Measurements from ENCODE around the gene NME1. TPM values are rescaled to one million over a fixed set of nuclear protein-coding genes. Genes with fewer than 3 reads are reported as not detected.

The NME1 gene
- total RNA-seq, 2 experiments from 2014 or later: 11.0 to 15.6 TPM

GRCh38 chr17:51135956-51136355, 17.4 kb upstream of the NME1 start:
- DNase-seq (no peak), ATAC-seq (ENCODE audit: poor library complexity) (no peak)
- no peak overlapping the region for H3K27ac Mint-ChIP-seq
- H3K36me3 Mint-ChIP-seq (ENCODE audit: low read depth): no peaks in the 10 kb centered on the region
- H3K4me3 Mint-ChIP-seq: no peak overlapping the region
- no peaks in the 10 kb centered on the region for H3K27me3 Mint-ChIP-seq
- ChIA-PET POLR2A (no interaction called here), CTCF (interaction anchor here (0.6 kb wide), 1 partner anchor 52 kb away, joined by 4 read pairs; no protein-coding TSS in a partner anchor)
- no peak for TF ChIP-seq CTCF (IDR thresholded peaks at IDR 0.05)
- Histone ChIP-seq H3K27me3 (ENCODE audit: control insufficient read depth in 1 of 2, insufficient read depth in 2 of 2, low read length in 2 of 2) (no peaks in the 10 kb centered on the region), H3K4me1 (ENCODE audit: insufficient read depth, low read length) (no peaks in the 10 kb centered on the region), H3K4me3 (ENCODE audit: low read length) (no peak overlapping the region), H3K9me3 (ENCODE audit: control insufficient read depth in 1 of 2, insufficient read depth in 1 of 2, low read length in 2 of 2) (no peaks in the 10 kb centered on the region), H3K27ac (ENCODE audit: low read depth in 1 of 2, low read length in 2 of 2) (no peak overlapping the region), H3K36me3 (ENCODE audit: insufficient read depth, low read length) (no peaks in the 10 kb centered on the region)
- H3K4me1 Mint-ChIP-seq (ENCODE audit: low read depth): no peaks in the 10 kb centered on the region
- H3K9me3 Mint-ChIP-seq: no peaks in the 10 kb centered on the region
- intact Hi-C loops (cut with DNase I, micrococcal nuclease): no loop called here

GRCh38 chr17:51142597-51142996, 10.8 kb upstream of the NME1 start:
- Mint-ChIP-seq H3K36me3 (ENCODE audit: low read depth) (no peaks in the 10 kb centered on the region), H3K9me3 (no peaks in the 10 kb centered on the region), H3K4me1 (ENCODE audit: low read depth) (no peaks in the 10 kb centered on the region), H3K4me3 (no peak overlapping the region), H3K27ac (no peak overlapping the region), H3K27me3 (no peaks in the 10 kb centered on the region)
- no peaks in the 10 kb centered on the region for H3K9me3 ChIP-seq (ENCODE audit: control insufficient read depth in 1 of 2, insufficient read depth in 1 of 2, low read length in 2 of 2)
- no peak for DNase-seq
- TF ChIP-seq CTCF (IDR thresholded peaks at IDR 0.05): no peak
- H3K36me3 ChIP-seq (ENCODE audit: insufficient read depth, low read length): no peaks in the 10 kb centered on the region
- CTCF ChIA-PET: no interaction called here
- H3K4me3 ChIP-seq (ENCODE audit: low read length): no peak overlapping the region
- ATAC-seq (ENCODE audit: poor library complexity): no peak
- intact Hi-C loops (cut with DNase I, micrococcal nuclease): no loop called here
- no peaks in the 10 kb centered on the region for H3K27me3 ChIP-seq (ENCODE audit: control insufficient read depth in 1 of 2, insufficient read depth in 2 of 2, low read length in 2 of 2)
- POLR2A ChIA-PET: no interaction called here
- H3K27ac ChIP-seq (ENCODE audit: low read depth in 1 of 2, low read length in 2 of 2): no peak overlapping the region
- H3K4me1 ChIP-seq (ENCODE audit: insufficient read depth, low read length): no peaks in the 10 kb centered on the region

GRCh38 chr17:51144266-51145022, 8.9 kb upstream of the NME1 start:
- Mint-ChIP-seq H3K4me3 (no peak overlapping the region), H3K4me1 (ENCODE audit: low read depth) (no peaks in the 10 kb centered on the region), H3K27me3 (no peaks in the 10 kb centered on the region), H3K27ac (no peak overlapping the region), H3K36me3 (ENCODE audit: low read depth) (no peaks in the 10 kb centered on the region), H3K9me3 (no peaks in the 10 kb centered on the region)
- intact Hi-C loops (cut with DNase I, micrococcal nuclease): no loop called here
- ChIA-PET POLR2A (no interaction called here), CTCF (no interaction called here)
- DNase-seq: no peak
- no peak overlapping the region for H3K27ac ChIP-seq (ENCODE audit: low read depth in 1 of 2, low read length in 2 of 2)
- no peaks in the 10 kb centered on the region for H3K36me3 ChIP-seq (ENCODE audit: insufficient read depth, low read length)
- no peaks in the 10 kb centered on the region for H3K9me3 ChIP-seq (ENCODE audit: control insufficient read depth in 1 of 2, insufficient read depth in 1 of 2, low read length in 2 of 2)
- TF ChIP-seq CTCF (IDR thresholded peaks at IDR 0.05): no peak
- H3K4me1 ChIP-seq (ENCODE audit: insufficient read depth, low read length): no peaks in the 10 kb centered on the region
- H3K4me3 ChIP-seq (ENCODE audit: low read length): no peak overlapping the region
- no peak for ATAC-seq (ENCODE audit: poor library complexity)
- no peaks in the 10 kb centered on the region for H3K27me3 ChIP-seq (ENCODE audit: control insufficient read depth in 1 of 2, insufficient read depth in 2 of 2, low read length in 2 of 2)
